Measurements from ENCODE around the gene PALD1.

Gene PALD1

GRCh38 chr10:70588859-70589570 is 110.4 kb downstream of the PALD1 start:
- FAIRE-seq (no peak), DNase-seq (ENCODE audit: low spot score) (no peak)

- FAIRE-seq = no peak
Observed at GRCh38 chr10:70589762-70590654, 111.4 kb downstream of the PALD1 start.

GRCh38 chr10:70590655-70591416 is 112.3 kb downstream of the PALD1 start:
- DNase-seq (ENCODE audit: low spot score) = no peak
- FAIRE-seq = no peak

More at GRCh38 chr10:70589762-70590654, 111.4 kb downstream of the PALD1 start:
- no peak for DNase-seq (ENCODE audit: low spot score)

- FAIRE-seq (no peak), DNase-seq (ENCODE audit: low spot score) (no peak)
Observed at GRCh38 chr10:70592186-70592735, 113.7 kb downstream of the PALD1 start.

- FAIRE-seq = no peak
- no peak for DNase-seq (ENCODE audit: low spot score)
Observed at GRCh38 chr10:70592746-70593512, 114.4 kb downstream of the PALD1 start.

GRCh38 chr10:70593513-70593890 is 114.9 kb downstream of the PALD1 start:
- FAIRE-seq (no peak), DNase-seq (ENCODE audit: low spot score) (no peak)

GRCh38 chr10:70594161-70594560 is 115.6 kb downstream of the PALD1 start:
- FAIRE-seq (no peak), DNase-seq (ENCODE audit: low spot score) (no peak)

GRCh38 chr10:70595566-70596016 is 117.0 kb downstream of the PALD1 start:
- DNase-seq (ENCODE audit: low spot score) = no peak
- FAIRE-seq = no peak

GRCh38 chr10:70596110-70596798 is 117.7 kb downstream of the PALD1 start:
- DNase-seq (ENCODE audit: low spot score) (no peak), FAIRE-seq (no peak)

GRCh38 chr10:70596860-70597809 is 118.6 kb downstream of the PALD1 start:
- no peak for DNase-seq (ENCODE audit: low spot score)
- no peak for FAIRE-seq

GRCh38 chr10:70597856-70598815 is 119.6 kb downstream of the PALD1 start:
- FAIRE-seq = no peak
- no peak for DNase-seq (ENCODE audit: low spot score)

GRCh38 chr10:70598857-70599295 is 120.3 kb downstream of the PALD1 start:
- no peak for DNase-seq (ENCODE audit: low spot score)
- FAIRE-seq = no peak

- DNase-seq (ENCODE audit: low spot score) = no peak
- no peak for FAIRE-seq
Observed at GRCh38 chr10:70599319-70599718, 120.8 kb downstream of the PALD1 start.

- DNase-seq (ENCODE audit: low spot score) (no peak), FAIRE-seq (no peak)
Observed at GRCh38 chr10:70599791-70600190, 121.2 kb downstream of the PALD1 start.

GRCh38 chr10:70600512-70601395 is 122.2 kb downstream of the PALD1 start:
- DNase-seq (ENCODE audit: low spot score) (no peak), FAIRE-seq (no peak)

- no peak for FAIRE-seq
- DNase-seq (ENCODE audit: low spot score) = no peak
Observed at GRCh38 chr10:70601746-70602145, 123.2 kb downstream of the PALD1 start.
